ENCODE measurements around the gene C16orf82.

Gene C16orf82

DNA sequence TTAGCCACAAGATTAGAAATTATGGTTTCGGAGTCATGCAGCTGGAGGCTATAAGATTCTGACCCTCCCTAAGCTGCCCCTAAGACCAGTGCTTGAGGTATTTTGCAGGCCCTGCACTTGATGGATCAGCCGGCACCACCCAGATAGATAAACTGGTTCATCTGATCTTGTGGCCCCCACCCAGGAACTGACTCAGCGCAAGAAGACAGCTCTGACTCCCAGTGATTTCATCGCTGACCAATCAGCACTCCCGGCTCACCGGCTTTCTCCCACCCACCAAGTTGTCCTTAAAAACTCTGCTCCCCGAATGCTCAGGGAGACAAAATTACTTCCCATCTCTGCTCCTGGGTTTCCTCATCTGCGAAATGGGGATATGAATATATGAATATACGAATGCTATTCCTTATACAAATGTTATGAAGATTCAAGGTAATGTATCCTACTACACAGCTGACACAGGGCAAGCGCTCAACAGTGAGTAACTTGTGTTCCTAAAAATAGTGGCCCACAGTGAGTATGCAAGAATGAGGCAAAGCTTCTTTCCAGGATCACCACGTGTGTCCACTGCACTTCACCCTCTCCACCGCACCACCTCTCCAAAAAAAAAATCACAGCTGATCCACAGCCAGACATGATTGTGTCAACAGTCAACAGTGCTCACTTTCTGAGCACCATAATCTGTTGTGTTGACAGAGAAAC is 33.3 kb upstream of the C16orf82 start:
- no peak overlapping the region for H3K4me3 ChIP-seq
- no peak for TF ChIP-seq CTCF (IDR thresholded peaks at IDR 0.05)
- no peak for DNase-seq (ENCODE audit: low spot score)
- H3K27ac ChIP-seq: no peak overlapping the region

GRCh38 chr16:27040732-27041131 is 26.0 kb upstream of the C16orf82 start:
- no peak for DNase-seq (ENCODE audit: low spot score)
- Histone ChIP-seq H3K4me3 (no peak overlapping the region), H3K27ac (no peak overlapping the region)

DNA sequence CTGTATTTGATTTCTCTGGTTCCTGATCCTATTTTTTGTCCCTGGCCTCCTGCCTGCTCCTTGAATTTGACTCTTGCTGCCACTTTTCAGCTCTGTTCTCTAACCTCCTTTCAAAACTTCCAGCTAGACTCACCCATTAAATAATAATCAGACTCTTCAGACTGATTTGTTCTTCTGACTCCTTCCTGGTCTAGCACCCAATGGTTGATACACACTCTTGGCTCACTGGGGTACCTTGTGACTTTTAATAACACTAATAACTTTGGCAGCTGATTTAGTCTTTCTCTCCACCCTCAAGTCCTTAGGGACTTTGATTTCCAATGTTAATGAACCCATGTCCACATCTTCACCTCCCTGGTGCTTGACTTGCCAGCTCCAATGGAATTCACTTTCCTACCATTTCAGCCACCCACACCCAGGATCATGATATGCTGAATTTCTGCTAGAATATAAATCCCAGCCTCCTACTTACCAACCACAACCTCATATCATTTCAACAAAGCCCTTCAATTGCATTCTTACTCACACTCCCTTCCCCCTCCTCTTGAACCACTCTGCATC is 19.7 kb upstream of the C16orf82 start:
- Histone ChIP-seq H3K27ac (no peak overlapping the region), H3K4me3 (no peak overlapping the region)
- no peak for TF ChIP-seq CTCF (IDR thresholded peaks at IDR 0.05)

More at GRCh38 chr16:27040732-27041131, 26.0 kb upstream of the C16orf82 start:
- no peak for TF ChIP-seq CTCF (IDR thresholded peaks at IDR 0.05)

DNA sequence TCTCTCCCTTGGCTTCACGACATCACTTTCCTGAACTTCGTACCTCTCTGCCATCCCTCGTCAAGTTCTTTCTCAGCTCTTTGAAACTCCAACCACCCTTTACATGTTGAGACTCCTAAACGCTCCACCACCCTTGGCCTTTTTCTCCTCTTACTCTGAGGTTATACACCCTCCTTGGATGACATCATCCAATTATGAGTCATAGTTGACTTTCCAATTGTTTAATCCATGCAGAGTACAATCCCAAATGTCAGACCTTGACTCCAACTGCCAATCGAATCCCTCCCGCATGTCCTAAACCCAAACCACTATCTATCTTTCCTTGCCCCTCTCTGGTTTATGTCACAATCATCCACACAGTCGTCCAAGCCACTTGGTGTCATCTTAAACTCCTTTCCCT is 18.4 kb upstream of the C16orf82 start:
- Histone ChIP-seq H3K4me3 (no peak overlapping the region), H3K27ac (no peak overlapping the region)
- DNase-seq (ENCODE audit: low spot score): no peak
- TF ChIP-seq CTCF (IDR thresholded peaks at IDR 0.05): no peak

More for the DNA sequence above, 19.7 kb upstream of the C16orf82 start:
- no peak for DNase-seq (ENCODE audit: low spot score)

GRCh38 chr16:27049117-27049516 is 17.6 kb upstream of the C16orf82 start:
- no peak for TF ChIP-seq CTCF (IDR thresholded peaks at IDR 0.05)
- H3K27ac ChIP-seq: no peak overlapping the region

DNA sequence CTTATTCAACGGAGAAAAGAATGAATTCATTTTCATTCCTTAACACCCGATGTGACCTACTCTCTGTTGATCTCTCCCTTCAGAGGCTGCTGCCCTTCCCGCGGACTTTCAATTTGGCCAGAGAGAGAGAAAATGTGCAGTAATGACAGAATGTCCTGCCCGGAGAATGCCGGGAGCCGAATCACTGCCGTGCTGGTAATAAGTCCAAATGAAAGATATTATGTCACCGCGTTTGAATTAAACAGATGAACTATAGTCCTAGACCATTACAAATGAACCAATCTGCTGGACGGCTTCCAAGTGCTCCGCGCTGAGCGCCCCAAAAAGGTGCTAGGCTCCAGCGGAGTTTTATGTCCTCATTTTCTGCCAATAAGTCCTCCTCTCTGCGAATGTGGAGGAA is 14.7 kb upstream of the C16orf82 start:
- no peak overlapping the region for H3K4me3 ChIP-seq
- no peak overlapping the region for H3K27ac ChIP-seq
- no peak for DNase-seq (ENCODE audit: low spot score)
- no peak for TF ChIP-seq CTCF (IDR thresholded peaks at IDR 0.05)

More at GRCh38 chr16:27049117-27049516, 17.6 kb upstream of the C16orf82 start:
- H3K4me3 ChIP-seq: no peak overlapping the region
- no peak for DNase-seq (ENCODE audit: low spot score)

DNA sequence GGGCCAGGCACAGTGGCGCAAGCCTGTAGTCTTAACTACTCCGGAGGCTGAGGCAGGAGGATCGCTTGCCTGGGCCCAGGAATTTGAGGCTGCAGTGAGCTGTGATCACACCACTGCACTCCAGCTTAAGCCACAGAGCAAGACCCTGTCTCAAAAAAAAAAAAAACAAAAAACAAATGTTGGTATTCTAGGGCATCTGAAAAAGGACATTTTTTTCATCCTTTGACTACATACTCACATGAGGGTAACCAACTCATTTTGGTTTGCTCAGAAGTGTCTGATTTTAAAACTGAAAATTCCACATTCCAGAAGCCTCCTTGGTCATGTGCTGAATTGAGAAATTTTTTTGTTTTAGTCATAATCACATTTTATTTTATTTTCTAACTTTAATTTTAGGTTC is 12.7 kb upstream of the C16orf82 start:
- Histone ChIP-seq H3K27ac (no peak overlapping the region), H3K4me3 (no peak overlapping the region)
- no peak for TF ChIP-seq CTCF (IDR thresholded peaks at IDR 0.05)
- no peak for DNase-seq (ENCODE audit: low spot score)

Measured in coronary artery (tissue), 2 donors.